Ureter (tissue), 1 donor: Measurements from ENCODE around the gene CBX4. TPM values are rescaled to one million over a fixed set of nuclear protein-coding genes. Genes with fewer than 3 reads are reported as not detected.

Source experiments
- DNase-seq: peaks from one replicate; pipeline ENCODE4 v3.0.0-alpha.2; 2020; ENCODE audit warnings: low spot score
- total RNA-seq: library from RNA; stranded (reverse); gene quantifications from one replicate; pipeline ENCODE4 v1.2.4, GENCODE V29; 2023
- donor health status: DM: yes; HTN: yes; CAD: no.

The CBX4 gene
- total RNA-seq, 1 donor from 2014 or later = 36.7 TPM

DNA sequence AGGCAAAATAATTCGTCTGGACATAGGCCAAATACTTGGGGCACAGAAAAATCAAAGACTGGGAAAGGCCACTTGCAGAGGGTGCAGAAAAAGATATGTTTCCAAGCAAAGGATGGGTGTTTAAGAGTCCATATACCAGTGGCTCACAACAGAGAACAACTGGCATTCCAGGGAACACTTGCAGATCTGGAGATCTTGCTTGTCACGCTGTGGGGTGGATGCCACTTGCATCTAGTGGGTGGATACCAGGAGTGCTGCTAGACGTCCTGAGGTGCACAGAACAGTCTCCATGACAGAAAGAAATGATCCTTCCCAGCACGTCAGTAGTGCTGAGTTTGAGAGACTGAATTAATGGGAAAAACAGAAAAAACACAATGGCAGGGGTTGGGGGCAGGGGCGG lies 50.8 kb downstream of the CBX4 start:
- DNase-seq = no peak

DNA sequence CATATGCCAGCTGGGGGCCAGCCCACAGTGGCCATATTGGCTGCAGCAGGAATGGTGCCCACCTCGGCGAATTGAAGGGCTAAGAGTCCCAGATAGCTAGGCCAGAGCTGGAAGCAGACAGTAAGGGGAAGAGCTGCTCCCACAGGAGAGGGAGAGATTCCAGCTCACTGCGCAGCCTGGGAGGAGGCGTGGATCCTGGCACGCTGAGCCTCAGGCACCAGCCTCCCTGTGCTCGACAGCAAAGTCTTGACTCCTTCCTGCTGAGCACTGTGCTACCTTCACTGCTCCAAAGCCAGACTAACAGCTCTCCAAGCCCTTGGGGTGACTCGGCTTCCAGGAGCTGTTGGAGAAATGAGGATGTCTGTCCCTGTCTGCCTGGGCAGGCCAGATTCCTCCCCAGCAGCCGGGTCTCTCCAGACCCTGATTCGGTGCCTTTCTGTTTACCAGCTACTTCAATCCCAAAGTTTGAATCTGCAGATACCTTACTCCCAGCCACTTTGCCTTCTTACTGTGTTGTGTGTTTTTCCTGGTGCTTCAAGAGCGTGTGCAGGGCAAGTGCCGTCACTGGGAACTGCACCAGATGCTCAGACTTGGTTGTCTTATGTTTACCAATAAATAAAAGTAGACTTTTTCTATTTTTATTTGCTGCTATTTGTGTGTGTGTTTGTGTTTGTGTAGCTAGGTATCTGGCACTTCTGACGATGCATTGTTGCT lies 52.2 kb downstream of the CBX4 start:
- no peak for DNase-seq

DNA sequence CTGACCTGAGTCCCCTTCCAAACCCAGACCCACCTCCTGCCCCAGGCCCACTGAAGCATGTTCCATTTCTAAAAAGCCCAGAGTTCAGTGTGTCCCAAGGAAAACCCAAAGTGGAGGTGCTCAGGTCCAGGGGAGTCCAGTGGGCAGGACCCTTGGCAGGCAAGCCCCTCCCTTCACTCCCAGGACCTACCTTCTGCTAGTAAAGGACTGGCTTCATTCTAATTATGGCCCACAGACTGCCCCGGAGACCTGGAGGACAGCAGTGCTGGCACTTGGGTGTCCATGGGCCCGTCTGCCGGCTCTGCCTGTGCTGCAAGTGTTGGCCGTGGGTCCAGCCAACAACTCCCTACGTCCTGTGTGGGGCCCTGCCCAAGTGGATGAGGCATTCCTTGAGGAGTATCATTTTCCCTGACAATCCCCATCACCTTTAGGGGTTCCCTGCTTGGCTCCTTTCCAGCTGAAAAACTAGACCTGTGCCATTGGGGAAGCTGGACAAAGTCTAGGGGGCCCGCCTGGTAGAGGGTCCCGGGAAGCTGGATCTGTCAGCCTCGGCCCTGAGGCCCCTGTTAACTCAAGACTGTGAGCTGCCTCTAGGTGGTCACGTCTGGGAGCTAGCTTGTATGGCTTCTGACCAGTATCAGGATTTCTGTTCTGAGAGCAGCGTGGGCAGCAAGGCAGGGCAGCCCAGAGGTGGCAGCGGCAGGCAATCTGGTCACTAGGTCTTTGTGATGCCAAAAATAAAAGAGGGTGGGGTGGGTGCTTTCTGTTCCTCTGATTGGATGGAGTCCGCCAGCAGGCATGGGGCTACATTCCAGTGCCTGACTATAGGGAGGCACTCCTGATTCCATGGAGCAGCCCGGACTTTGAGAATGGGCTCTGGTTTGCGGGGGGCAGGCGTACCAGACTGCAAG lies 53.1 kb downstream of the CBX4 start:
- DNase-seq = no peak

DNA sequence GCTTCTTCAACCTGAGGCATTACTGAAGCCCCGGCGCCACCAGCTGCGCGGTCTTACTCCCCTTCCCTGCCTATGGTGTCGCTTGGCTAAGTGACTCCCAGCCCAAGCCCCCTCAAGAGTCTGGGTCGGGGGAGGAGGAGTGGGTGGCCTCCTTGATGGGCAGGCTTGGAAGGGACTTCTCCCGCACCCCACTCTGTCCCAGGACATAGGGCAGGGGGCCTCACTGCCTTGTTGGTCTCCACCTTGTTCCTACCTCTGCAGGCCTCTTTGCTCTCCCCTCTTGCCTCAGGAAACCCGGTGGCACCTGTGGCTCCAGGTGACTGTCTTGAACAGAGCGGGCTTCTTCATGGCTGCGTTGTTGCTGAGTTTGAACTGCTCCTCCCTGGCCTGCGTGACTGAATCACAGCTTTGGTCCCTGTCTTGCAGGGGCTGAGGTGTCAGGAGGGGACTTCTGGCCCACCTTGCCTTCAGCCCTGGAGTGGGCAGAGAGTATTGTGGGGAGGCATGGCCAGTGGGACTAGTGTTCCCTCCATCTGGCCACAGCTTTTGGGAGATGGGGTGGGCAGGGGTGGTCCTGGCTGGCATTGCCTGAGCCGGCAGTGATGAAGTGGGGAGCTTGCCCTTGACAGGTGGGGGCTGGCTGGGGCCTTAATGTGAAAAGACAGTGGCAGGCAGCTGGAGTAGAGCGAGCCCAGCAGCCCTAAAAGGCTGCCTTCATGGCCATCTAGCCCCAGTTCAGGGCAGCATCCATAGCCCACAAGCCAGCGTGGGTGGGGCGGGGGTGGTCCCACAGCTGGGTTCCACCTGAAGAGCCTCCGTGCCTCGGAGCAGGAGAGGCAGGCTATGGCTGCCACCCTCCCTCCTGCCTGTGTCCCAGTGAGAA lies 54.0 kb downstream of the CBX4 start:
- DNase-seq = no peak

DNA sequence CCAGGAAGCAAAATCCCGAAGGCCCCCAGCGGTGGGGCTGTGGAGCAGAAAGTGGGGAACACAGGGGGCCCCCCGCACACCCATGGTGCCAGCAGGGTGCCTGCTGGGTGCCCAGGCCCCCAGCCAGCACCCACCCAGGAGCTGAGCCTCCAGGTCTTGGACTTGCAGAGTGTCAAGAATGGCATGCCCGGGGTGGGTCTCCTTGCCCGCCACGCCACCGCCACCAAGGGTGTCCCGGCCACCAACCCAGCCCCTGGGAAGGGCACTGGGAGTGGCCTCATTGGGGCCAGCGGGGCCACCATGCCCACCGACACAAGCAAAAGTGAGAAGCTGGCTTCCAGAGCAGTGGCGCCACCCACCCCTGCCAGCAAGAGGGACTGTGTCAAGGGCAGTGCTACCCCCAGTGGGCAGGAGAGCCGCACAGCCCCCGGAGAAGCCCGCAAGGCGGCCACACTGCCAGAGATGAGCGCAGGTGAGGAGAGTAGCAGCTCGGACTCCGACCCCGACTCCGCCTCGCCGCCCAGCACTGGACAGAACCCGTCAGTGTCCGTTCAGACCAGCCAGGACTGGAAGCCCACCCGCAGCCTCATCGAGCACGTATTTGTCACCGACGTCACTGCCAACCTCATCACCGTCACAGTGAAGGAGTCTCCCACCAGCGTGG lies 54.8 kb downstream of the CBX4 start:
- no peak for DNase-seq

DNA sequence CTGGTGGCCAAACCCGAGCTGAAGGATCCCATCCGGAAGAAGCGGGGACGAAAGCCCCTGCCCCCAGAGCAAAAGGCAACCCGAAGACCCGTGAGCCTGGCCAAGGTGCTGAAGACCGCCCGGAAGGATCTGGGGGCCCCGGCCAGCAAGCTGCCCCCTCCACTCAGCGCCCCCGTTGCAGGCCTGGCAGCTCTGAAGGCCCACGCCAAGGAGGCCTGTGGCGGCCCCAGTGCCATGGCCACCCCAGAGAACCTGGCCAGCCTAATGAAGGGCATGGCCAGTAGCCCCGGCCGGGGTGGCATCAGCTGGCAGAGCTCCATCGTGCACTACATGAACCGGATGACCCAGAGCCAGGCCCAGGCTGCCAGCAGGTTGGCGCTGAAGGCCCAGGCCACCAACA lies 55.3 kb downstream of the CBX4 start:
- no peak for DNase-seq

Other genes with a start within 250 kb of the CBX4 start
- 2.4 TPM for gene RBFOX3, start 228.4 kb downstream of the CBX4 start, total RNA-seq
- gene ENPP7, start 108.5 kb downstream of the CBX4 start, total RNA-seq = 0.18 TPM
- 3.8 TPM for gene CBX2, start 61.3 kb downstream of the CBX4 start, total RNA-seq
- gene CBX8, start 42.4 kb downstream of the CBX4 start, total RNA-seq = 6.5 TPM
- gene TBC1D16, start 196.4 kb upstream of the CBX4 start, total RNA-seq = 37.0 TPM
- gene CCDC40, start 197.2 kb upstream of the CBX4 start, total RNA-seq = 12.4 TPM